Activated CD4-positive, alpha-beta T cell treated with anti-CD3 and anti-CD28 coated beads, Interleukin-2, Interleukin-4, amounts not matched to agents 100 ng/mL and 50 ng/mL, durations not matched to agents 16 hours and 8 hours (primary cell): ENCODE results near the gene SNAI1.
"Not testable (repeated sequence)": the region's sequence is repeated elsewhere in the genome, so short reads cannot be mapped to it uniquely, and the experiment has no call there.

ENCODE experiments used
- DNase-seq: peaks from one replicate; pipeline ENCODE4 v3.0.0-alpha.2; 2020; ENCODE audit warnings: low spot score

Gene SNAI1

DNA sequence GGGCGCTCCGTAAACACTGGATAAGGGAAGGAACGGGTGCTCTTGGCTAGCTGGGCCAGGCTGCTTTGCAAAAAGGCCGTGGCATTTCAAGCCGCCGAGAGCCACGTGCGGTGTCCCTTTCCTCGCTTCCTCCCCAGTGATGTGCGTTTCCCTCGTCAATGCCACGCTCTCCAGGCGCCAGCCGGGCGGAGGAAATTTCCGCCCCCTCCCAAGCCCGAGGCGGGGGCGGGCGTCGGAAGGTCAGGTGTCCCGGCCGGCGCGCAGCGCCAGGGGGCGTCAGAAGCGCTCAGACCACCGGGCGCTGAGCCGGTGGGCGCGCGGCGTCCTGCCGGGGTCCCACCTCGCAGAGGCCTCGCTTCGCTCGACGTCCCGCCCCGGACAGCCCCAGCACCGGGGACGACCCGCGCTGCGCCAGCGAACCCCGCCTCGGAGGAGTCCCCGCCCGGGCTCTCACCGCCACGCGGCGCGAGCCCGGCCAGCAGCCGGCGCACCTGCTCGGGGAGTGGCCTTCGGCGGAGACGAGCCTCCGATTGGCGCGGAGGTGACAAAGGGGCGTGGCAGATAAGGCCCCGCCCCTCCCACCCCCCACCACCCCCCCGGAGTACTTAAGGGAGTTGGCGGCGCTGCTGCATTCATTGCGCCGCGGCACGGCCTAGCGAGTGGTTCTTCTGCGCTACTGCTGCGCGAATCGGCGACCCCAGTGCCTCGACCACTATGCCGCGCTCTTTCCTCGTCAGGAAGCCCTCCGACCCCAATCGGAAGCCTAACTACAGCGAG lies at the start of gene SNAI1:
SNAI1 (plus strand) TSS at position 635 of the 777 bp plus-strand sequence; CDS start at position 715, 80 bp downstream.
- DNase-seq = peak; percentile 70

DNA sequence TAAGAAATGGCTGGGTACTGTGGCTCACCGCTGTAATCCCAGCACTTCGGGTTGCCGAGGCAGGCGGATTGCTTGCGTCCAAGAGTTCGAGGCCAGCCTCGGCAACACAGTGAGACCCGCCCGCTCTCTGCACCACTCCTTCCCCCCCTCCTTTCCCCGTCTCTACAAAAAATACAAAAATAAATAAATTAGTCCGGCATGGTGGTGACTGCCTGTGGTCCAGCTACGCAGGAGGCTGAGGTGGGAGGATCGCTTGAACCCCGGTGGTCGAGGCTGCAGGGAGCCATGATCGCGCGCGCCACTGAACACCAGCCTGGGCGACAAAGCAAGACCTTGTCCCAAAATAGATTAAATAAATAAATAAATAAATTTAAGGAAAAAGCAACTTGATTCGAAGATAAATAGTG lies 47.0 kb upstream of the SNAI1 start:
- no peak for DNase-seq

DNA sequence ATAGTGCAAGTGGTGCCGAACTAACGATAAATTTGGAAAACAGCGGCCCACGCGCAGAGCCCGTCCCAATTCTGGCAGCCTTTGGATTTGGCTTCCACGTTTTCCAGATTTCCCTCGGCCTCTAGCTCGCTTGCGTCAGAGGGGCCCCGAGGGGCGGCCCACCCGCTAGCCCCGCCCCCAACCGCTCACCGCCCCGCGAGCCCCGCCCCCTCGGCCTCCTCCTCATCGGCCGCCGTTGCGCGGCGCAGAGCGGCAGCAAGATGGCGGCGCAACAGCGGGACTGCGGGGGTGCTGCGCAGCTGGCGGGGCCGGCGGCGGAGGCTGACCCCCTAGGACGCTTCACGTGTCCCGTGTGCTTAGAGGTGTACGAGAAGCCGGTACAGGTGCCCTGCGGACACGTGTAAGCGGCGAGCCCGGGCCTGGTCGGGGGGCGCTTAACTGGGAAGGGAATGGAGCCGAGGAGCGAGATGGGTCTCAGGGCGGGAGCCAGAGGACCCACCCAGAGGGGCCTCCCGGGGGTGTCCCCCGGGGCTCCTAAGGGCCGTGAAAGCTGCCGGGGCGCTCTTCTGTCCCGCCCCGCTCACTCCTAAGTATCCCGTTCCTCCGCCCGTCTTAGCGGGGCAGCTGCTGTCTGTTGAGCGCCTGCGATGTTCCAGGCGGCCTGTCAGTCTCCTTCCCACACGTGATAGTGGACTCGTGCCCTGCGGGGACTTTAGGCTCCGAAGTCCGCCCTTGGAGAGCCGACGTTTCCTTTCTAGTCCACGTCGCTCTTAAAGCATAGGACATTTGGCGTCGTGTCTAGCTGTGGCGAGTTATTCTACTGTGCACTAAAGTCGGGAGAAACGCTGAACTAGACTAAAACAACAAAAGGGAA lies 46.4 kb upstream of the SNAI1 start, which contains the start of gene RNF114:
RNF114 (plus strand) TSS at position 245 of the 874 bp plus-strand sequence; CDS start at position 261, 16 bp downstream.
- DNase-seq = peak; percentile 90

DNA sequence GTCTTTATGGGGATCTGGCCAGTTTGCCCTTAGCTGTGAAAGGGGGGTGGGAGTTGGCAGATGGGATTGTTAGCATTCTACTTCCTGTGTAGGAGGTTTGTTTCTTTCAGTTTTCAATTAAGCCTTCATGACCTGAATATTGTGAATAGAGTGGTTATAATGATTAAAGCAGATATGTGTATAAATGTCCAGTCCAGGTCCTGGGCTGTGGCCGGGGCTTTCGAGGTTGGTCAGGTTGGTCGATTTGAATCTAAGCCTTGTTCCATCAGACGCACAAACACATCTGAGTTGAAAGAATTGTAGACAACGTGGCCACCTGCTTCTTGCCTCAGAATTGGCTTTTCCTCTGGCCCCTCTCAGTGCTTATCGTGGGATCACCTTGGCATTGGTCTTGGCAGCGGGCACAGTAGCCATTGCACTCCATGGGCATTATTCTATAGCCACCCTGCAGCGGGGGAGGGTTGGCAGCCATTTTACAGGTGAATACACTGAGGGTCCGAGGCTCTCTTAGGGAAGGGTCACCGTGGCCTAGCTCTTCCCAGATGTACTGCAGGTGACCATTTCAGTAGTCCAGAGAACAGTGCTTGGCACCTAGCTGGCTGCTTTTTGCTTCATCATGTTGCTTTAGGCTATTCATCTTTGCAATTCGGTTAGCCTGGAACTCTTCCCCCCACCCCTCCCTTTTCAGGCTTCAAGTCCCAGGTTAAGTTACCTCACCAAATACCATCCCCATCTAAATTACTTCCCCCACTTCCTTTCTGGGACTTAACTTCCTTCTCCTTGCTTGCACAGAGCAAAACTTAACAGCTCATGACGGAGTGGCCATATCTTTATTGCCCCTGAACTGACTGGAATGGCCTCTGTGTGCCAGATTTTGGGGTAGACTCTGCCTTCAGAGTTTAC lies 45.5 kb upstream of the SNAI1 start:
- no peak for DNase-seq

DNA sequence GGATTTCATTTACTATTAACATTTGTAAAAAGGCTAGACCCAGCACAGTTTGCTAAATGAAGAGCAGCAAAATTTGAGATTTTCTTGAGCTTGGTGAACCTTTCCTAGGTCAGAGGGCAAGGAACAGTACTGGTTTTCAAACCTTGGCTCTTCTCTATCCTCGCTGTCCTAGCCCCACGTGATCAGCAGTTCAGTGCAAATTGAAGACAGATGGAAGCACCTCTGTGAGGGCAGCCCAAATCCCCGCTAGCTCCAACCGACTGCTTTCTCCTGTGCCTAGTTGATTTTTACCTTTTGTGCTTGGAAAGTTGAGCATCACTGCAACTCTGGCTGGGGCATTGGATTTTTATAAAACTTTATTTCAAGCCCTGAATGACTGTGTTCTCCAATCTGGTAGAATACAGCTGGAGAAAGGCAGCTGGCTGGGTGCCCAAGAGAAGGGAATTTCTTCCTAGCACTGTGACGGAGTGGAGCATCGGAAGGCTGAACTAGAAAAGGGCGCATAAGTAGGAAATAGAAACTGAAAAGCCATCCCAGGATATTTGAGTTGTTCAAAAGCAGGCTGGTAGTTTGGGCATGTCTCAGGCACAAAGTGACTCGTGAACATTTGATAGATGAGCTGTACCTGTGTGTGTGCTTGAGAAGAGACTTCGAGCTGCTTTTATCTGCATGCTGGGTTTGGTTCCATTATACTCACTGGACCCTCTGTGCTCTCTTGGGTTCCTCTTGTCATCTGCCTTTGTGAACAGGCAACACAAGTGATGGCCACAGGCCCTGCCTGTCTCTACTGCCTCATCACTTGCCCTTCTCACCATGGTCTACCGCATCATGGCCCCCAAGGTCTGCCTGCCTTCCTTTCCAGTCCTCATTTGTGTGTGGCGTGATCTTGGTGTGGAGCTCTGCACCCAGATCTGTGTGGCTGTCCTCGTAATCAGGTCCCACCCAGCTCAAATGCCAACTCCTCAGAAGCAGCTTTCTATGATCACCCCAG lies 44.3 kb upstream of the SNAI1 start:
- DNase-seq = no peak

DNA sequence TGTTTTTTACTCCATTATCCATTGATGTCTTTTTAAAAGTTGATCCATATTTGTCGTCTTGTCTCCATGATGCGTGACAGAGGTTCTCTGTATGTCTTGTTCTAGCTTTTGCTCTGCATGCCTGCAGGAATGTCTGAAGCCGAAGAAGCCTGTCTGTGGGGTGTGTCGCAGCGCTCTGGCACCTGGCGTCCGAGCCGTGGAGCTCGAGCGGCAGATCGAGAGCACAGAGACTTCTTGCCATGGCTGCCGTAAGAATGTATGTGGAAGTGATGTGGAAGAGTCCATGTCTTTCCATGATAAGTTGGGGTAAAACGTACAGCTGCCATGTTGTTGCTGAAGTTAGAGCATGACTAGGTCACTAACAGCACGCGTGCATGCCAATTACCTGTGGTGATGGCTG lies 41.3 kb upstream of the SNAI1 start:
- no peak for DNase-seq

DNA sequence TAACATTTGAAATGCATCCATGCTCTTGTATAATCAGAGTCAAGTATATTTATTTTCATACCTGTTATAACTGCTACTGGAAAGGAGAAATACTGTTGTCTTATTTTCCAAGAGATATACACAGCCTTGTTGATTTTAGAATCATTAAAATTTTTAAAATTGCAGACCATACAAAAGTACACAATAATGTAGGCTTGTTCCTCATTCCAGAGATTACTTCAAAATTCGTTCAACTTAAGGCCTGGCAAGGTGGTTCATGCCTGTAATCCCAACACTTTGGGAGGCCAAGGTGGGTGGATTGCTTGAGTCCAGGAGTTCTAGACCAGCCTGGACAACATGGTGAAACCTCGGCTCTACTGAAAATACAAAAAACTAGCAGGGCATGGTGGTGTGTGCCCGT lies 40.5 kb upstream of the SNAI1 start:
- no peak for DNase-seq

DNA sequence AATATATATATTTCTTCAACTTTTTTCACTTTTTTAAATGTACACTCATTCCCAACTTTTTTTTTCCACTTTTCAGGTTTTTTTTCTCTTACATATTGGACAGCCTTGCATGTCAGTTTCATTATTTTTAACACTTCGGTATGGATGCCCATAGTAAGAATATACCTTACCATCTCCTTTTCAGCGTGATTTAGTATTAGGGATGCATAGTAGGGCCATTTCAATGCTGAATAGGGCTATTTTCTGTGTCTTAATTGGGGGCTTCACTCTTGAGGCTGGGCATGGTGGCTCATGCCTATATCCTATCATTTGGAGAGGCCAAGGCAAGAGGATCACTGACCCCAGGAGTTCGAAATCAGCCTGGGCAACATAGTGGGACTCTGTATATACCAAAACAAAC lies 39.8 kb upstream of the SNAI1 start:
- no peak for DNase-seq

DNA sequence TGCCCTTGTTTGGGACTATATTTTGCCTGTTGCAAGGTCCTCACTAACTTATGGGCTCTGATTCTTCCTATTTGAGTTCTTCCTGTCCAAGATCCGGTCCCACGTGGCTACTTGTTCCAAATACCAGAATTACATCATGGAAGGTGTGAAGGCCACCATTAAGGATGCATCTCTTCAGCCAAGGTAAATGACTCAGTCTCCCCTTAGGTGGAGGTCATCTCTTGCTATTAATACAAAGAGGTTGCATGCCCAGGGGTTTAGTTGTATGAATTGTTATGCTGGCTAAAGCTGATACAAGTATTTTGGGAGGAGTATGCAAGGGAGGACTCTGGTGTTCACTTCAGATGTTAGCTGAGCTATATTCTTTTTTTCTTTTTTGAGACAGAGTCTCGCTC lies 37.5 kb upstream of the SNAI1 start:
- no peak for DNase-seq

DNA sequence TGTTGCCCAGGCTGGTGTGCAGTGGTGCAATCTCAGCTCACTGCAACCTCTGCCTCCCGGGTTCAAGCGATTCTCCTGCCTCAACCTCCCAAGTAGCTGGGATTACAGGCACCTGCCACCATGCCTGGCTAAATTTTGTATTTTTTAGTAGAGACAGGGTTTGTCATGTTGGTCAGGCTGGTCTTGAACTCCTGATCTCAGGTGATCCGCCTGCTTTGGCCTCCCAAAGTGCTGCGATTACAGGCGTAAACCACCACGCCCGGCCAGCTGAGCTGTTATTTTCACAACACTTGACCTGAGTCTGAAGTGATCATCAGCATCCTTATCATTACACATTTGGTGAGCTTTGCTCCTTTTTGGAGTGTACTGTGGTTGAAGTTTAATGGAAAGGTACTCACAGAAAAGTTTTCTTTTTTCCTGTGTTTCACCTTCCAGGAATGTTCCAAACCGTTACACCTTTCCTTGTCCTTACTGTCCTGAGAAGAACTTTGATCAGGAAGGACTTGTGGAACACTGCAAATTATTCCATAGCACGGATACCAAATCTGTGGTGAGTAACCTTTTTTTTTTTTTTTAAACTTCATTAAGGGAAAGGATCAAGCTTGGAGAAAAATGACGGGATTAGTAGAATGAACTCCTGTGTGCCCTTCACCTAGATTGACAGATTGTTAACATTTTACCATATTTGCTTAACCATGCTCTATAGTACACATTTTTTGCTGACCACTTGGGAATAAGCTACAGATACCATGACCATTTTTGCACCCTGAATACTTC lies 36.9 kb upstream of the SNAI1 start:
- no peak for DNase-seq

DNA sequence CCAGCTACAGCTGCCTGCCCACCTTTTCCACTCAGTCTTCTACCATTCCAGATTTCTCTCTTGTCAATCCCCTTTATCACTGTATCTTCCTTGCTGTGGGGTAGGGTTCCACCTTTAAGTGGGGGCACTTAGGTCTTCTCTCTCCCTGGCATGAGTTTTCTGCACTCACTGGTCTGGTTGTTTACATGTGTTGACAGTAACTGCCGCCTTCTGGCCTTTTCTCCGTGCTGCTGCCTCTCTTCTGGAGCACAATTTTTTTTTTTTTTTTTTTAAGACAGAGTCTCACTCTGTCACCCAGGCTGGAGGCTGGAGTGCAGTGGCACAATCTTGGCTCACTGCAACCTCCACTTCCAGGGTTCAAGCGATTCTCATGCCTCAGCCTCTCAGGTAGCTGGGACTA lies 34.6 kb upstream of the SNAI1 start:
- no peak for DNase-seq

DNA sequence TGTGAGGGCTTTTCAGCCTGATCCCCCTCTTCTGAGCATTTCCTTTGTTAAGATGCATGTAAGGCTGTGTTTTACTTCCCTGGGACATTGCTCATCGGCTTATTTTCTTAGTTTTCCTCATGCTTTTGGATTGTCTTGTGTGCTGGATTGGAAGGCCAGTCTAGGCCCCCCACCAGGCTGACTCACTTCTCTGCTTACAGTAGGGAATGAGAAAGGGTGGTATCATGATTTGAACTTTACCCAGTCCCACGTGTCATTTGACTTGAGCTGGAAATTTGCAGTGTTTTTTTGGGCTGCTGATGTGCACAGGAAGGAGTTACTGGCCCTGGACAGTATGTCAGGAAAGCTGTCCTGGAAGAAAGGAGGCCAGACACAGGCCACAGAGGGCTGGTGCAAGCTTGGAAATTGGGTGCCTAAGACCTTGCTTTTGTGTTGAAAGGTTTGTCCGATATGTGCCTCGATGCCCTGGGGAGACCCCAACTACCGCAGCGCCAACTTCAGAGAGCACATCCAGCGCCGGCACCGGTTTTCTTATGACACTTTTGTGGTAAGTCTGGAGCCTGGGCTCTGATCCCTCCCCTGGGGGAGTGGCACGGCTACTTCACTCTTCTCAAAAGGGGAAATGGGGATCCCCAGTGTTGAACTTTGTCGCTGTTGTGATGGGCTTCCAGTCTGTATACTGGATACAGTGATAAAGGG lies 33.8 kb upstream of the SNAI1 start:
- no peak for DNase-seq

DNA sequence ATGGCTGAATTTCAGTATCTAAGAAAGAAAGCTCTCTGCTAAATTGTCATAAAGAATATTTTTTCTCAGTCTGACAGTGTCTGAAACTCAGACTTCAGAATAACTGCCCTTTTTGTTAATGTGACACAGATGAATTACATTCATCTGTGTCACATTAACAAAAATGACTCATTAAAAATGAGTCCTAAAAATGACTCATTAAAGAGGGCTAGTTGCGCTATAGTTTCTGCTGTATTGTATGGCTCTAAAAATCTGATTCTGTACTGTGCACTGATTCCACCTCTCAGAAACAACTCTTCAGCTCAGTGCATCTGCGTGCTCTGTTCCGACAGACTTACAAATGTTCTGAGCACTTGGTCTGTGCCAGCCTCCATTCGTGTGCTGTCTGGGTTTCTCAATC lies 31.6 kb upstream of the SNAI1 start:
- peak; percentile 48 for DNase-seq

DNA sequence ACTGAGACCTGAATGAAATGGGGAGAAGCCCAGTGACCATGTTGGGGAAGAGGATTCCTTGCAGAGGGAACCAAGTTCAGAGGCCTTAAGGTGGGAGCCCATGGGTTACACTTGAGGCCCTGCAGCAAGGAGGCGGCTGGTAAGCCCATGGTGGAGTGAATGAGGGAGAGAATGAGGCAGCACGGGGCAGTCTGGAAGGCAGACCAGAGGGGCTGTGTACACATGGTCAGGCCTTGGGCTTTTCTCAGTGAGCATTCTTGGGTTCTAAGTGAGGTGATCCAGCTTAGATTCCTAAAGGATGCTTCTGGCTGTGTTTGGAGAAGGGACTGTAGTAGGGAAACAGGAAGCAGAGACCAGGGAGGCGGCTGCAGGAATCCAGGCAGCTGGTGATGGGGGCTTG lies 27.6 kb upstream of the SNAI1 start:
- DNase-seq = no peak

DNA sequence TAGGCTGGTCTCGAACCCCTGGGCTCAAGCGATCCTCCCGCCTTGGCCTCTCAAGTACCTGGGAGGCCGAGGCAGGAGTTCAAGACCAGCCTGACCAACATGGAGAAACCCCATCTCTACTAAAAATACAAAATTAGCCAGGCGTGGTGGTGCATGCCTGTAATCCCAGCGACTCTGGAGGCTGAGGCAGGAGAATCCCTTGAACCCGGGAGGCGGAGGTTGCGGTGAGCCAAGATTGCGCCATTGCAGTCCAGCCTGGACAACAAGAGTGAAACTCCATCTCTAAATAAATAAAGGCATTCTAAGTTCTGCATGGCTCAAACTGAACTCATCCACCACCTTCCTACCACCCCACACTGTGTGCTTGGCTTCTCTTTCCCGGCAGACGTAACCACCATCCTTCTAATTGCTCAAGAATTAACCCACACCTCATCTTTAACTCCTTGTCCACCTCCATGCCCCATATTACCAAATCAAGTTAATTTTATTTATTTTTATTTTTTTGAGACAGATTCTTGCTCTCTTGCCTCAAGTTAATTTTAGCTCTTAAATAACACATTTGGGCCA lies 26.9 kb upstream of the SNAI1 start:
- not testable (repeated sequence) for DNase-seq

DNA sequence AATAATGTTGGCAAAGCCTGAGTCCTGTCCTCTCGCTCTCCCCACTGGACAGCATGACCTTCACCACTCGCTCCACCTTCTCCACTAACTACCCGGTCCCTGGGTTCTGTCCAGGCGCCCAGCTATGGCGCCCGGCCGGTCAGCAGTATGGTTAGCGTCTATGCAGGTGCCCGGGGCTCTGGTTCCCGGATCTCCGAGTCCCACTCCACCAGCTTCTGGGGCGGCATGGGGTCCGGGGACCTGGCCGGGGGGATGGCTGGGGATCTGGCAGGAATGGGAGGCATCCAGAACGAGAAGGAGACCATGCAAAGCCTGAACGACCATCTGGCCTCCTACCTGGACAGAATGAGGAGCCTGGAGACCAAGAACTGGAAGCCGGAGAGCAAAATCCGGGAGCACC lies 26.1 kb upstream of the SNAI1 start:
- no peak for DNase-seq

DNA sequence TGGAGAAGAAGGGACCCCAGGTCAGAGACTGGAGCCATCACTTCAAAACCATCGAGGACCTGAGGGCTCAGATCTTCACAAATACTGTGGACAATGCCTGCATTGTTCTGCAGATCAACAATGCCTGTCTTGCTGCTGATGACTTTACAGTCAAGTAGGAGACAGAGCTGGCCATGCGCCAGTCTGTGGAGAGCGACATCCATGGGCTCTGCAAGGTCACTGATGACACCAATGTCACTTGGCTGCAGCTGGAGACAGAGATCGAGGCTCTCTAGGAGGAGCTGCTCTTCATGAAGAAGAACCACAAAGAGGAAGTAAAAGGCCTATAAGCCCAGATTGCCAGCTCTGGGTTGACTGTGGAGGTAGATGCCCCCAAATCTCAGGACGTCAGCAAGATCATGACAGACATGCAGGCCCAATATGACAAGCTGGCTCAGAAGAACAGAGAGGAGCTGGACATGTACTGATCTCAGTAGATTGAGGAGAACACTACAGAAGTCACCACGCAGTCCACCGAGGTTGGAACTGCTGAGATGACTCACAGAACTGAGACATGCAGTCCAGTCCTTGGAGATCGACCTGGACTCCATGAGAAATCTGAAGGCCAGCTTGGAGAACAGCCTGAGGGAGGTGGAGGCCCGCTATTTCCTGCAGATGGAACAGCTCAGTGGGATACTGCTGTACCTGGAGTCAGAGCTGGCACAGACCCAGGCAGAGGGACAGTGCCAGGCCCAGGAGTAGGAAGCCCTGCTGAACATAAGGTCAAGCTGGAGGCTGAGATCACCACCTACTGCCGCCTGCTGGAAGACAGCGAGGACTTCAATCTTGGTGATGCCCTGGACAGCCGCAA lies 25.5 kb upstream of the SNAI1 start:
- not testable (repeated sequence) for DNase-seq

DNA sequence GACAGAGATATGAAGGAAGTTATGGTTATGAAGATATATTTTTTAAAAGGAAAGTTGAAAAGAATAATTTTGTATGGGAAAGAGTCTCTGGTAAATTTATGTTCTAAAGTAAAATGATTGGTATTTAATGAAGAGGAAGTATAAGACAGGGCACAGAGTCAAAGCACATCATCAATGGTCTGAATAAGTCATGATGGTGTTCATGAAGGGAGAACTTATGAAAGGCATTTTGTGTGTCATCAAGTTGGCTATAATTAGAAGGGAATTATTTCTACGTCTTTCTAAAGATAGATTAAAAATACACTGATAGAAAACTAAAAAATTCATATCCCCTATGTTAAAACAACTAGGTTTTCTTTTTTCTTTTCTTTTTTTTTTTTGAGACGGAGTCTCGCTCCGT lies 21.4 kb upstream of the SNAI1 start:
- DNase-seq = no peak
